ENCODE results near the gene AMPD3.

GRCh38 chr11:10490032-10490397 is 35.0 kb downstream of the AMPD3 start:
- TF ChIP-seq CTCF (conservative IDR thresholded peaks at IDR 0.05; ENCODE audit: low read depth, low read length) (no peak), EZH2 (IDR thresholded peaks at IDR 0.05; ENCODE audit: borderline replicate concordance, low read depth, low read length, poor library complexity, severe bottlenecking) (no peak)
